Eye (tissue), 1 donor: Measurements from ENCODE around the gene RNU7-1.

ENCODE experiments used
- DNase-seq: peaks from one replicate; pipeline ENCODE4 v3.0.0-alpha.2; 2015

RNU7-1 gene

DNA sequence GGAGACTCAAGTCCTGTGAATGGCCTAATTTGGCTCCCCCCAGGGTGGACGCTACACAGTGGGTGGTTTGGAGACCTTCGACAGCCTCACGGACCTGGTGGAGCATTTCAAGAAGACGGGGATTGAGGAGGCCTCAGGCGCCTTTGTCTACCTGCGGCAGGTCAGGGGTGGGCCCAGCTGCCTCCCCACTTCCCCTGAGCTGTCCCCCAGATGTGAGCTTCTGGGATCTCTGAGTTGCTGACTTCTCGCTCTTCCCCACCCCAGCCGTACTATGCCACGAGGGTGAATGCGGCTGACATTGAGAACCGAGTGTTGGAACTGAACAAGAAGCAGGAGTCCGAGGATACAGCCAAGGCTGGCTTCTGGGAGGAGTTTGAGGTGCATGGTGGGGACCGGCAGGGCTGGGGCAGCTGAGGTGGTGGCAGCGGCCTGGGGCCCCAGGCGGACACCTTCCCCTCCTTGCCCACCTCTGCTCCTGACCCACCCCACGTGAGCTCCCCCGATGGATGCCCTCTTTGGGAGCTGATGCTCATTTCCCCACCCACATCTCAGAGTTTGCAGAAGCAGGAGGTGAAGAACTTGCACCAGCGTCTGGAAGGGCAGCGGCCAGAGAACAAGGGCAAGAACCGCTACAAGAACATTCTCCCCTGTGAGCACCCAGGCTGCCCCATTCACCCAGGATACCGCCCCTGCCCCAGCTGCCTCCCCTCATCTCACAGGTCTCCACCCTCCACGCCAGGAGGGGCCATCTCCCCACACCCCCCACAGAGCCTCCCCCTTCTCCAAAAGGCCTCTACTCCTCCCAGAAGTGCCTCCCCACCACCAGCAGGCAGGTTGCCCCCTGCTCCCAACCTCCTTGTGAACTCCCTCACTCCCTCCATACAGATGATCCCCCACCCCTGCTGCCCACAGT lies 11.7 kb downstream of the RNU7-1 start:
- DNase-seq, result no peak

DNA sequence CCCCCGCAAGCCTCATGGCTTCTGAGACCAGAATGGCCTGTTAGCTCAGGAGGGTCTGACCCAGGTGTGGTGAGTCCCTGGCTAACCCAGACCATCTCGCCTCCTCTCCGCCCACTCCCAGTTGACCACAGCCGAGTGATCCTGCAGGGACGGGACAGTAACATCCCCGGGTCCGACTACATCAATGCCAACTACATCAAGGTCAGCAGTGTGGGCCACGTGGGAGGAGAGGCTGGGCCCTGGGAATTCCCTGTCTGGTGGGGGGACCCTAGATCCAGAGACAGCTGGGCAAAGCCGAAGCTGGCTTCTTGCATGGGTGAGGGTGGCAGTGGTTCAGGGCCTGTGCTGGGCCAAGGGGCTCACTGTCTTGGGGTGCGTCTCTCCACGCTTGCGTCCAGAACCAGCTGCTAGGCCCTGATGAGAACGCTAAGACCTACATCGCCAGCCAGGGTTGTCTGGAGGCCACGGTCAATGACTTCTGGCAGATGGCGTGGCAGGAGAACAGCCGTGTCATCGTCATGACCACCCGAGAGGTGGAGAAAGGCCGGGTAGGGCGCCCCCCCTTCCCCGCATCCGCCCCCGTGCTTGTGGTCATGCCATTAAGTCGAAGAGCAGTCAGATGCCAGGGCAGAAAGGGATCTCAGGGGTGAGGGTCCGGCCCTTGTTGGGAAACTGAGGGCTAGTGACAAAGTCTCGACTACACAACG lies 12.6 kb downstream of the RNU7-1 start:
- no peak for DNase-seq

DNA sequence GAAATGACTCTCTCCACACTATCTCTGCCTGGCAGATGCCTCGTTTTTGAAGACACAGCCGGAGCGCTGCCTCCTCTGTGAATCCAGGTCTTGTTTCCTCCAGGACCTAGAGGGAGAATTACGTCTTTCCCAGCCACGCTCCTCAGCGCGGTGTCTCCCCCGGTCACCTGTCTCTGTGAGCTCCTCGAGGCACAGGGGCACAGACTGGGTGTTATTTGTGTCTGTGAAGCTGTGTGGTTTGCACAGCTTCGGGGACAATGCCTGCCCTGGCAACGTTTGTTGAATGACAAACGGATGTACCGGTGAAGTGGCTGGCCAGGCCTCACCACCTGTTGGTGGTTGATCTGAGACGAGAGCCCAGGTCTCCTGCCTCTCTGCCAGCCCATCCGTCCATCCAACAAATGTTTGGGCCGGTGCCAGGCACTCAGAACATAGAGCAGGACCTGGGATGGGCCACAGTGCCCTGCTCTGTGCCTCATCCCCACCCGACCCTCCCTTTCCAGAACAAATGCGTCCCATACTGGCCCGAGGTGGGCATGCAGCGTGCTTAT lies 13.6 kb downstream of the RNU7-1 start:
- DNase-seq, result no peak

DNA sequence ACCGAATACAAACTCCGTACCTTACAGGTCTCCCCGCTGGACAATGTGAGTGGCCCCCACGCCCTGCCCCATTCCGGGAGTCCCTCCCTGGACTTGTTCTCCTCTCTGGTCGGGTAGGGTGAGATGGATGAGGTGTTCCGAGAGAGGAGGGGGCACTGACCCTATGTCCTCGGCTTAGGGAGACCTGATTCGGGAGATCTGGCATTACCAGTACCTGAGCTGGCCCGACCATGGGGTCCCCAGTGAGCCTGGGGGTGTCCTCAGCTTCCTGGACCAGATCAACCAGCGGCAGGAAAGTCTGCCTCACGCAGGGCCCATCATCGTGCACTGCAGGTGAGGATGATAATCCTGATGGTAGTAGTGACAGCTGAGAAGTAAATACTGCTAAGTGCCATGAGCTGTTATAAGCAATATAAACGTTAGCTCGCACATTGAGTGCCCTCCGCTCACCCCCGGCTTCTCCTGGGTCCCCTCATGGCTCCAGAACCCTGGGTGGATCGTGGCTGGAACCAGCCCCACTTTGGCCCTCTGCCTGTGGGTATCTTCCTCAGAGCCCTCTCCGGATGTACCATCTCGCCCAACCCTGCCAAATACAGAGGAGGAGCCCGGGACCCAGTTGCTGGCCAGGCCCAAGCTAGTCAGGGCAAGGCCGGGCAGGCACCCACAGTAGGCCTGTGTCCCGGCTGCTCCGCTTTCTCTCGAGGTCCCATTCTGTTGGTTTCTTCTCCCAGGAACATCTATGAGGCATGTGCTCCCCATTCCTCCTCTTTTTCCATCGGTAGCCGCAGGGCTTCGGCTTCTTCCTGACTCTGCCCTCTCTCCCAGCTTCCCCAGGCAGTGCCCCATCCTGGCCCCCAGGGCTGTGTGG lies 14.4 kb downstream of the RNU7-1 start:
- DNase-seq, result no peak

DNA sequence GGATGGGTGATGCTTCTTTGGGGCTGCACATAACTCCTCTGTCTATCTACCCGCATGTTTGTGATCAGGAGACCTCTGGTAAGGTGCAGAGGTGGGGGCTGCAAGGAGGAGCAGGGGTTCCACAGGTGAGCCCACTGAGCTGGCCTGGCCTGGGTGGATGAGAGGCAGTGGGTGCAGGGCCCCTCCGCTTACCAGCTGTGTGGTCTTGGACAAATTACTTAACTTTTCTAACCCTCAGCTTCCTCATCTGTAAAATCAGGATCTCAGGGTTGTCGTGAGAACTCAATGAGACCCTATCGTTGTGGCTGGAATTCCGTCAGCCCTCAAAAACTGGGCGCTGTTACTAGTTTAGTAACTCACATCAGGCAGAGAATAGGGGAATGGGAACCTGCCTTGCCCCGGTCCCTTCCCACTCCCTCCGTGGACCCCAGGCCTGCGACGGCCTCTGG lies 15.0 kb downstream of the RNU7-1 start:
- no peak for DNase-seq

DNA sequence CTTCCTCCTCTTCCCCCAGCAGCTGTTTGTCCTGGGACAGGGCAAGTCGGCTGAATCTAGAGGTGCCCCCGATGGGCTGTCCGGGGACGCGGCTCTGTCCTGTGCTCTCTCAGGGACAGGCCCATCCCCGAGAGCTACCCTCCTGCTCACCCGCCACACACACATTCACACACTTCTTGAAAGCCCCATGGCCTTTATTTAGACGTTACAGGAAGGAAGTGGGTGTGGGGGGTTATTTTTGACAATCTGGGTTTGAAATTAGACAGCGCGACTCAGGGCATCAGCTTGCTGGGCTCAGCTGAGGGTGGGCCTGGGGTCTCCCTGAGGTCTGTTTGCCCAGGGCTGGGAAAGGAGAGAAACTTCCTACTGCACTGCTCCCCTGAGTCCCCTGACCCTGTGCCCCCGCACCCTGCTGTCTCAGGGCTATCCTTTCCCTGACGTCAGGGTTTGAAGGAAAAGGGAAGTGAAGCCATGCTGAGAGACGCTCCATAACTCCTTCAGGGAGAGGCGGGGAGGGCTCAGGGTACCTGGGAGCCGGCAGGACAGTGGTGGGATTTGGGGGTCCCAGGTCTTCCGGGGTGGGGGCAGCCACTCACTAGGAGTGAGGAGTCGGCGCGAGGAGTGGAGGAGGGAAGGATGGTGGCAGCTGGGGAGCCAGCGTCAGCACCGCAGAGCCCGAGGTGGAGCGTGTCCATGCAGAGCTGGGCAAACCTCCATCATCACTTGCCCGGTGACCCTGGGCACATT lies 15.6 kb downstream of the RNU7-1 start:
- no peak for DNase-seq

DNA sequence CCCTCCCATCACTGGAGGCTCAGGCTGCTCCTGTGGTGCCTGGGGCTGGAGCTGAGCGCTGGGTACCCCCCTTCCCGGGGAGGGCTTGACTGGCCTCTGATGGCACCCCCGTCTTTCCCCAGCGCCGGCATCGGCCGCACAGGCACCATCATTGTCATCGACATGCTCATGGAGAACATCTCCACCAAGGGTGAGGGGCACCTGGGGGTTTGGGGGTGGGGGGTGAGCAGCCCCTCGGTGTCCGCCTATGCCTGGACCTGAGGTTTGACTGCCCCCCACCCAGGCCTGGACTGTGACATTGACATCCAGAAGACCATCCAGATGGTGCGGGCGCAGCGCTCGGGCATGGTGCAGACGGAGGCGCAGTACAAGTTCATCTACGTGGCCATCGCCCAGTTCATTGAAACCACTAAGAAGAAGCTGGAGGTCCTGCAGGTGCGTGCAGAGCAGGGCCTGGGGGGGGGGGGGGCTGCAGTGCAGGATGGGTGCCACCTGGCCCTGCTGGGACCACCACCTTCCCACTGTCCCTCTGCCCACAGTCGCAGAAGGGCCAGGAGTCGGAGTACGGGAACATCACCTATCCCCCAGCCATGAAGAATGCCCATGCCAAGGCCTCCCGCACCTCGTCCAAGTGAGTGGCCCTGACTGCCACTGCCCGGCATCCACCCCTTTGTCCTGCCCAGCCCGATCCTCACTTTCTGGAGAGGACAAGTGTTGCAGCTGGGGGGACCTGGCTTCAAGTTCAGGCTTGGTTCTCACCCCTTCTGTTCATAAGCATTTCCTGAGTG lies 16.4 kb downstream of the RNU7-1 start:
- no peak for DNase-seq

DNA sequence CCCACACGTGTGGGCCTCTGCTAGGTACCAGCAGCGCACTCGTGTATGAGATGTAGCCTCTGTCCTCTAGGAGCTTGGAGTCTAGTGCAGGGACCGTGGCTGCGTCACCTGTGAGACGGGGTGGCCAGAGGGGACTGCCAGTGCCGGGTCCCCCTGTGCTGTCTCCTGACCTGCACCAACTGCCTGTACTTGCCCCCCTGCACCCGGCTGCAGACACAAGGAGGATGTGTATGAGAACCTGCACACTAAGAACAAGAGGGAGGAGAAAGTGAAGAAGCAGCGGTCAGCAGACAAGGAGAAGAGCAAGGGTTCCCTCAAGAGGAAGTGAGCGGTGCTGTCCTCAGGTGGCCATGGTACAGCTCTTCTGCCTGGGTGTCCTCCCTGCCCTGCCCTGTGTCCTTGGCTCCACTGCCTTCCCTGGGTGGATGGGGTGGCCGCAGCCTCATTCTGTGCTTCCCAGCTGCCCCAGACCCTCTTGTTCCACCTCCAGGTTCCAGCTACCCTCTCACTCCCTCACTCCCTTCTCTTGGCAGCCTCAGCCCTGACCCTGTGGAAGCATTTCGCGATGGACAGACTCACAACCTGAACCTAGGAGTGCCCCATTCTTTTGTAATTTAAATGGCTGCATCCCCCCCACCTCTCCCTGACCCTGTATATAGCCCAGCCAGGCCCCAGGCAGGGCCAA lies 17.1 kb downstream of the RNU7-1 start:
- no peak for DNase-seq

DNA sequence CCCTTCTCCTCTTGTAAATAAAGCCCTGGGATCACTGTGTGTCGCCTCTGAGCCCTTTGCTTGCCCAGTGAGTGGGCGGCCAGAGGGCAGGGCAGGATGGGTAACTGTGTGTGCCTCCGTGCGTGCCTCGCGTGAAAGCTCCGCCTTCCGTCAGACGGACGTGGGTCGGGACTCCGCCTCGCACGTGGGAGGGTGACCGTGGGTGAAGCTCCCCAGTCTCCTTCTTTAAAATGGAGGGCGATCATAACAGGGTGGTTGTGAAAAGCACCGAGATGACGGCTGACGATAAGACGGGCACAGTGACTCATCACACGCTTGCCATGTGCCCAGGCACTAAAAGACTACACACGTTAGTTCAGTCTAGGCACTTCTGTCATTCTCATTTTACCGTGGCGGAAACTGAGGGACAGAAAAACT lies 17.7 kb downstream of the RNU7-1 start:
- DNase-seq, result no peak

DNA sequence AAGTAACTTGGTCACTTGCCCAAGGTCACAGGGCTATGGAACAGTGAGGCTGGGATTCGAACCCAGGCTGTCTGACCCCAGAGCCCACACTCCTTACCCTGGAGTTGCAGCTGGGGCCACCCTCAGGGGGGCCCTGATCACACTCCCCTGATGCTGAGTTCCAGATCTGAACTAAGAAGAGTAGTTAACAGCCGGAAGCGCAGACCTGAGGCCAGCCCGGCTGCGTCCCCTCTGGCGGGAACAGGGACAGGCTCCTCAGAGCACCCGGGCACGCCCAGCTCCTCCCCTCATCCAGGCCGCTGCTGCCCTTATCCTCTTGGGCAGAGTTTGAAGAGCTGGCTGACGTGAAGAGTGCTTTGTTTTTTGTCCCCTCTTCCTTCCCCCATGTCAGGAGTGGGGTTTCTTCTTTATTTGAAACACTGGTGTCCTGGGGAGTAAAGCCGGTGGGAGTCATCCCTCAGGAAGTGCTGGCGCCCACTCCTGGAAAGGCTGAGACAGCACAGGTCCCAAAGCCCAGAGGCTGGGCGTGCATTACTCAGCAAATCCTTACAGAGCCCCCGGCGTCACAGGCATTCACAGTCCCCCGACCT lies 18.2 kb downstream of the RNU7-1 start:
- DNase-seq, result peak; percentile 80

DNA sequence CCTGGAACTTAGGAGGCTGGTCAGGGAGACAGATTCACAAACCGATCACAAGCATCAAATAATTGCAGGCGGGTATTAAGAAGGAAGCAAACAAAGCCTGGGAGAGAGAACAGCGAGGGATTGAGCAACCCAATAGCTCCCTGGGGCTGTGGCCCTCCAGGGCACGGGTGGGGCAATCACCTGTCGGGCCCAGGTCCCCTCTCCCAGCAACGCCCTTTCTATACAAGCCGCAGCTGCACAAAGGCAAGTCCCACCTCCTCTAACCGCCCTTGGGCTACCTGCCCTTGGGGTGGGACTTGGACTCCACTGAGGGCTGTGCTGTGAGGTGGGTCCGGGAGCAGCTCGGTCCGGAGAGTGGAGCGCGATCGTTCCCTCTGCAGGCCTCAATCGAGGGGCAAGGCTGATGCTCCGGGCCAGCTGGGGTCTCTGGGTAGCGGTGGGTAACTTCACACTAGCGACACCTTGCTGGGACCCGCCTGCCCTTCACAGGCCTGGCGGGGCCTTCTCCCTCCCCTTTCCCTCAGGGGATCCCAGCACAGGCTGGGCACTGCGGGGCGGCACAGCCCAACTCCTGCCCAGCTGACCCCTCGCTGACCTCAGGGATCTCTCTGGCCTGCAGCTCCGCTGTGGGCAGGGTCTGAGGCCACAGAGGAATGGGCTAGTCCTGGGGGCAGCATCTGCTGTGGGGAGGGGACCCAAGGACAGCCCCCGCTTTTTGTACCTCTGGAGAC lies 18.8 kb downstream of the RNU7-1 start:
- DNase-seq, result no peak

DNA sequence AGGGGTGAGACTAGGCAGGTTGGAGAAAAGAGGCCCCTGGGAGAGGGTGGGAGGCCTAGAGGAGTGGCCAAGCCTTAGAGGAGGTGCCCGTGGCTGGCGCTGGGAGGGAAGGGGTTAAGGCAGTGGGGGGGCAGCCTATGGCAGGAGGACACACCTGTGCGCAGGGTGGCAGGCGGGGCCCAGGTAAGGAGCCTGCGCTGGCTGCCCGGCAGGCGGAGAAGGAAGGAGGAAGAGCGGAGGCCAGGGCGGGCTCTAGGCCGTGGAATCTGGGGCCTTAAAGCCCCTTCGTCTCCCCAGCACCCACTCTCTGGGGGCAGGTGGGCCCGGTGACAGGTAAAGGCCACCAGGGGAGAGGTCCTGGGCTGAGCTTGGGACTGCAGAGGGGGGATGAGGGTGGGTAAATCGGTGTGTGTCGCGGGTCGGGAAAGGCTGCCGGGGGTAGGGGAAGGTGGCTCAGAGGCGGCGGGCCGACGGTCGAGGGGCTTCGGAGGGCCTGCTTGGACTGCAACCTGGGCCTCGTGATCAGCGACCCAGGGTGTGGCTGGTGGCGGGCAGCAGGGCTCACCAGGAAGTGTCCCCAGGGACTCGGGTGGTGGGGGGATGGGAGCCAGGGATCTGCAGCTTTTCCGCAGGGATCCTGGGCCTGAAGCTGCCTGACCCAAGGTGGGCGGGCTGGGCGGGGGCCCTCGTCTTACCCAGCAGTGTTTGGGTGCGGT lies 19.6 kb downstream of the RNU7-1 start:
- peak; percentile 33 for DNase-seq

DNA sequence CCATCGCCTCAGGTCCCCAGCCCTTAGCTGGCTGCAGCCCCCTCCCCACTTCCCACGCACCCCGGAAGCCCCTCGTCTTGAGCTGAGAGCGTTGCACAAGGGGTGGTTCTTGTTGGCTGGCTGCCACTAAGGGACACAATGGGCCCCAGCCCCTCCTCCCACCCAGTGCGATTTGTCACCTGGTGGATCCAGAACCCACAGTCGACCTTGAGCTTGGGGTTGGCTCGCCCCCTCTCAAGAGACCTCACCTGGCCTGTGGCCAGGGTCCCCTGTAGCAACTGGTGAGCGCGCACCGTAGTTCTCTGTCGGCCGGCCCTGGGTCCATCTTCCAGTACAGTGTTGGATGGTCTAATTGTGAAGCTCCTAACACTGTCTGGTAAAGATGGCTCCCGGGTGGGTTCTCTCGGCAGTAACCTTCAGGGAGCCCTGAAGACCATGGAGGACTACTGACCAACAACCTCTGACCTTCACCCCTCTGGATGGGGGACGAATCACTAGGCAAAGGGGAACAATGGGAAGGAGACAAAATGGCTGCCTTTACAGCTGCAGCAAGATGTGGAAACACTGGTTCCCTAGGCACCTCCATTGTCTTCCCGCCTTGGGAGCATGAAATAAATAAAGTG lies 20.3 kb downstream of the RNU7-1 start:
- DNase-seq, result no peak

DNA sequence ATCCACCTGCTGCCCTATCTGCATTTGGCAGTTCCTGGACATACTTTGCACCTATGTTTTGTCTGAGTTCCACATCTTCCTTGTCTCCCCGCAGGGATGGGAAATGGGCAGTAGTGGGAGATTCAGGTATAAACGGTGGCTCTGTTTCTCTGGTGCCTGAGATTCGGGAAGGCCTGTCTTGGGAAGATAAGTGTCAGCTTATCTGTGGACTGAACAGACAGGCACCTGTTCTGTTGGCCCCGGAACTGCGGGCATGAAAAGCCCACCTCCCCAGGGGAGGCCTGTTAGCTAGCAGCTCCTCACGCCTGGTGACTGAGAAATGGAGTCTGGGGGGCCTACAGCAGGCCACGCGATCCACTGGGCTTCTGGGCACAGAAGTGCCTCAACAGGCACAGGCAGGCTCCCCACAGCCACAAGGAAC lies 21.0 kb downstream of the RNU7-1 start:
- no peak for DNase-seq

DNA sequence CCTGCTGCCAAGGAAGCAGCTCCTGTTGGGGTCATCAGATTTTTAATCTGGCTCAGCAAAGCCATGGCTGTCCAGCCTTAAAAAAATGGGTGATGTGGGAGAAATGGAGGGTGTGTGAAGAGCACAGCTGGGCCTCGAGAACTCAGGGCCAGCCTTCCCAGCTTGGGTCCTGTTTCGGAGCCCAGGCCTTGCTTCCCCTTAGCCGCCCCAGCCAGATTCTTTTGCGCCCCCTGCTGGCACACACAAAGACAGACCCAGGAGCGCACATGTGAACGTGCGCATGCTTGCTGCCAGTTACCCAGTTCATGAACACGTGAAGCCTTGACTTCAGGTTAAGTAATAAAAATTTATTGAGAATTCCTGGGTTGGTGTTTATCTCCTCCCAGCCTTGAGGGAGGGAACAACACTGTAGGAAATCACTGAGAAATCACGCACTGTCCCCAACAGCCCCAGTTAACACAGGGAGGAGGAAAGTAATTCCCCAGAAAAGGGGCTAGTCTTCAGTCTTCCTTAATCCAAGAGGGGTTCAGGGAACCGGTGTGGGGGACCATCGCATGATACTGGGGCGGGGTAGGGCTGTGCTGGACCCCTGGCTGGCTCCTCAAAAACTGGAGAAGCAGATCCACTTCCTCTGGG lies 21.5 kb downstream of the RNU7-1 start:
- peak; percentile 95 for DNase-seq

DNA sequence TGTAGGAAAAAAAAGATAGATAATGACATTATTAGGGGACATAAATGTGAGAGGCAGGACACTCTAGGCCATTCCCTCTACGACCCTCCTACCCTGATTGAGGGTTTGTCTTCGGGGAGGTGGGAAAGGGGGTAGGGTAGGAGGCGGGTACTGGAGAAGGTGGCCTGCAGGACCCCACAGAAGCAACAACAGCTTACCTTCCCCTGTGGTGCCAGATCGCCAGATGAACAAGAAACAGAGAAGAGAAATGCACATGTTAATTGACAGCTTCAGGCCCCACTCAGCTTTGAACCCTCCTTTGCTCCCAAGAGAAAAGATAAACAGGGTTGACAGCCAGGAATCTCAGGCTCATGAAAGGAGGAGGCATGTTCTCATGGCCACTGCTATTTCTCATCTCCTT lies 22.1 kb downstream of the RNU7-1 start:
- DNase-seq, result no peak

DNA sequence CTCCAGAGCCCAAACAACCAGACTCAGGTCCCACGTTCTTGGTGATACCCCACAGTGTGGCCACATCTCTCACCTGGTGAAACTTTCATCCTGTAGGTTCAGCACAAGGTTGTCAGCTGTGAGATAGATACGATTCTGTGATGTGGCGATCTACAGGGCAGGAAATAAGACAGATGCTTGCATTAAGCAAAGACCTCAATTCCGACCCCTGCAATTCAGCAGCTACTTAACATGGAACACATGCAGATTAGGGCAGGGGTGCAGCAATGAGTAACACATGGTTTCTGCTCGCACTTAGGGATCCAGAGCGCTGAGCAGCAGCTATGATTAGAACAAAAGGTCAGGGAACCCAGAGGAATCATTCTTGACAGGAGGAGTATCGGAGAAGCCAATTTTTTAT lies 22.7 kb downstream of the RNU7-1 start:
- DNase-seq, result no peak

DNA sequence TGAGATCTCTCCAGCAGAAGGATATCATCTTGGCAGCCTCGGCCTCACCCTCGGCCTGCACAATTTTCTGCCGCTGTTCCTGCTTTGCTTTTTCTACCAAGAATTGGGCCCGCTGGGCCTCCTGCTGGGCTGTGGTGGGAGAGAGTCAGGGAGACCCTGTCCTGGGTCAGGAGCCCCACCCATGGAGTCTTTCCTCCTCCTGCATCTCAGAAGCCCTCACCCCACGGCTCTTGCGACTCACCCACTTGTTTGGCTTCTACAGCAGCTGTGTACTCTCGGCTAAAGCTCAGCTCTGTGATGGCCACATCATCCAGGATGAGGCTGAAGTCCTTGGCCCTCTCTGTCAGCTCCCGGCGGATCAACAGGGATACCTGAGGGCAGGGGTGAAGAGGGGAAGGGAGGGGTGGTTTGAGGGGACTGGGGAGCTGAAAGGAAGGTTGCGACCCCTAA lies 24.1 kb downstream of the RNU7-1 start:
- DNase-seq, result no peak
